HCT116 (cell line): ENCODE measurements around the gene C1R.
"Not testable (repeated sequence)": the region's sequence is repeated elsewhere in the genome, so short reads cannot be mapped to it uniquely, and the experiment has no call there.

Source experiments
- CTCF ChIP-seq, 3 experiments: fragments of 200-600 bp in 1 of 3; sonication (generic) in 1 of 3; IDR thresholded peaks in 2 of 3; conservative IDR thresholded peaks in 1 of 3; 2 replicates each; pipeline ENCODE4 v1.5.1; 2012 to 2017; ENCODE audit warnings: low read depth in 2 of 3, low read length in 2 of 3, antibody characterized with exemption in 1 of 3, borderline replicate concordance in 1 of 3, control low read depth in 1 of 3, mild to moderate bottlenecking in 1 of 3, mixed read lengths in 1 of 3, mixed run types in 1 of 3, moderate library complexity in 1 of 3; ENCODE audit not compliant: insufficient read depth in 1 of 3
- ELF1 ChIP-seq: IDR thresholded peaks from 2 replicates; pipeline ENCODE4 v1.6.1; 2012; ENCODE audit warnings: low read depth, borderline replicate concordance
- JUND ChIP-seq: IDR thresholded peaks from 2 replicates; pipeline ENCODE4 v1.6.1; 2012
- POLR2A ChIP-seq: IDR thresholded peaks from 2 replicates; pipeline ENCODE4 v1.7.0; 2011; ENCODE audit warnings: borderline replicate concordance; ENCODE audit not compliant: insufficient read depth, insufficient read length; ENCODE audit errors: extremely low read depth
- RAD21 ChIP-seq: IDR thresholded peaks from 2 replicates; pipeline ENCODE4 v1.6.1; 2012; ENCODE audit warnings: low read depth, mild to moderate bottlenecking
- REST ChIP-seq: IDR thresholded peaks from 2 replicates; pipeline ENCODE4 v1.6.1; 2012; ENCODE audit warnings: low read depth
- YY1 ChIP-seq: IDR thresholded peaks from 2 replicates; pipeline ENCODE4 v1.6.1; 2011; ENCODE audit warnings: low read length, low read depth, moderate library complexity, mild to moderate bottlenecking; ENCODE audit not compliant: insufficient replicate concordance; ENCODE audit errors: extremely low read depth

GRCh38 chr12:7049973-7050372 lies 42.3 kb downstream of the C1R start:
- TF ChIP-seq YY1; REST; POLR2A; JUND; CTCF (IDR thresholded peaks at IDR 0.05 in 2 of 3, conservative IDR thresholded peaks at IDR 0.05 in 1 of 3; ENCODE audit: borderline replicate concordance in 1 of 3, insufficient read depth in 1 of 3, low read depth in 2 of 3, low read length in 2 of 3); ELF1; RAD21: not testable (repeated sequence)
